SK-N-SH (cell line): ENCODE measurements around the gene TAS2R41. TPM values are rescaled to one million over a fixed set of nuclear protein-coding genes. Genes with fewer than 3 reads are reported as not detected.

Source experiments
- CTCF ChIA-PET: fragments of 300-600, 350-600 bp; formaldehyde crosslinking; extraction: SDS; loops from one replicate; lab custom pipeline; 2021; lab: Yijun Ruan, JAX
- POLR2A ChIA-PET: fragments of 350-600 bp; sonication (Branson Sonifier 250); formaldehyde crosslinking; extraction: SDS; loops from one replicate; lab custom pipeline; 2020; ENCODE audit warnings: antibody characterized with exemption, inconsistent platforms; lab: Yijun Ruan, JAX
- DNase-seq: peaks from one replicate; pipeline ENCODE4 v3.0.0; 2012
- H2AFZ ChIP-seq: fragments of 200-600 bp; sonication (generic); 2 replicates; pipeline ENCODE4 v1.8.1; 2016; ENCODE audit warnings: antibody characterized with exemption, mild to moderate bottlenecking, low read depth
- H3F3A ChIP-seq: fragments of 200-600 bp; sonication (generic); replicated peaks from 2 replicates; pipeline ENCODE3; 2016; ENCODE audit warnings: antibody characterized with exemption, mild to moderate bottlenecking; ENCODE audit not compliant: insufficient read depth
- H3K27ac ChIP-seq, 2 experiments: fragments of 200-500 bp in 1 of 2; fragments of 200-600 bp in 1 of 2; sonication (Bioruptor generic) in 1 of 2; sonication (generic), shearing (Covaris generic) in 1 of 2; 2 replicates each; pipeline versions ENCODE4 v1.5.1 to v1.6.1; 2014 to 2016; ENCODE audit warnings: low read depth in 2 of 2, inconsistent platforms in 1 of 2, low read length in 1 of 2, mild to moderate bottlenecking in 1 of 2, mixed read lengths in 1 of 2
- H3K27me3 ChIP-seq: fragments of 200-600 bp; sonication (generic), shearing (Covaris generic); 2 replicates; pipeline ENCODE4 v1.6.1; 2016; ENCODE audit warnings: mixed run types; ENCODE audit not compliant: insufficient read depth
- H3K36me3 ChIP-seq, 2 experiments: fragments of 200-500 bp in 1 of 2; fragments of 200-600 bp in 1 of 2; sonication (Bioruptor generic) in 1 of 2; sonication (generic) in 1 of 2; replicated peaks in 1 of 2; 2 replicates each; pipeline versions ENCODE3 to v1.5.1; 2014 to 2016; ENCODE audit warnings: low read length in 1 of 2, mild to moderate bottlenecking in 1 of 2; ENCODE audit not compliant: insufficient read depth in 2 of 2, control insufficient read depth in 1 of 2
- H3K4me1 ChIP-seq, 2 experiments: fragments of 200-500 bp in 1 of 2; fragments of 200-600 bp in 1 of 2; sonication (Bioruptor generic) in 1 of 2; sonication (generic), shearing (Covaris generic) in 1 of 2; 2 replicates each; pipeline versions ENCODE4 v1.5.1 to v1.6.1; 2014 to 2016; ENCODE audit warnings: low read depth in 1 of 2, low read length in 1 of 2, mixed run types in 1 of 2; ENCODE audit not compliant: insufficient read depth in 2 of 2, control insufficient read depth in 1 of 2
- H3K4me2 ChIP-seq: fragments of 200-600 bp; sonication (generic), shearing (Covaris generic); 2 replicates; pipeline ENCODE4 v1.6.1; 2017; ENCODE audit warnings: mixed run types
- H3K4me3 ChIP-seq, 2 experiments: fragments of 200-500 bp in 1 of 2; fragments of 200-600 bp in 1 of 2; sonication (Bioruptor generic) in 1 of 2; sonication (generic), shearing (Covaris generic) in 1 of 2; 2 replicates each; pipeline versions ENCODE4 v1.5.1 to v1.8.1; 2014 to 2016; ENCODE audit warnings: low read depth in 2 of 2, inconsistent platforms in 1 of 2, low read length in 1 of 2, mild to moderate bottlenecking in 1 of 2, mixed read lengths in 1 of 2, moderate library complexity in 1 of 2
- H3K79me2 ChIP-seq: fragments of 200-600 bp; sonication (generic); 2 replicates; pipeline ENCODE4 v1.8.1; 2017; ENCODE audit warnings: mild to moderate bottlenecking; ENCODE audit not compliant: insufficient read depth
- H3K9ac ChIP-seq: fragments of 200-600 bp; sonication (generic); 2 replicates; pipeline ENCODE4 v1.6.1; 2017; ENCODE audit warnings: mixed run types
- H3K9me2 ChIP-seq: fragments of 200-600 bp; sonication (generic); 2 replicates; pipeline ENCODE4 v1.6.1; 2017; ENCODE audit warnings: mixed run types
- H3K9me3 ChIP-seq: fragments of 200-600 bp; sonication (generic); 2 replicates; pipeline ENCODE4 v1.6.1; 2017; ENCODE audit warnings: mixed run types, mild to moderate bottlenecking, moderate library complexity
- H4K20me1 ChIP-seq: fragments of 200-600 bp; sonication (generic); 2 replicates; pipeline ENCODE4 v1.6.1; 2017; ENCODE audit warnings: mild to moderate bottlenecking, mixed run types; ENCODE audit not compliant: insufficient read depth
- CHD2 ChIP-seq: fragments of 150-350 bp; IDR thresholded peaks from 2 replicates; pipeline ENCODE4 v1.6.1; 2018; ENCODE audit warnings: low read length; ENCODE audit not compliant: partially characterized antibody
- ELF1 ChIP-seq: IDR thresholded peaks from 2 replicates; pipeline ENCODE4 v1.4.0; 2012
- FOSL2 ChIP-seq: IDR thresholded peaks from 2 replicates; pipeline ENCODE4 v1.4.0; 2012; ENCODE audit warnings: low read depth, mild to moderate bottlenecking, moderate library complexity, borderline replicate concordance
- FOXJ3 ChIP-seq: sonication (generic); formaldehyde crosslinking; IDR thresholded peaks from 2 replicates; pipeline ENCODE4 v1.5.1; 2020; ENCODE audit warnings: mild to moderate bottlenecking, missing genetic modification reagents
- GABPA ChIP-seq: IDR thresholded peaks from 2 replicates; pipeline ENCODE4 v1.4.0; 2012; ENCODE audit warnings: low read depth, mild to moderate bottlenecking
- GATA2 ChIP-seq: sonication (generic); formaldehyde crosslinking; IDR thresholded peaks from 2 replicates; pipeline ENCODE4 v1.5.0; 2020; ENCODE audit warnings: mild to moderate bottlenecking, missing genetic modification reagents
- MAX ChIP-seq: IDR thresholded peaks from 2 replicates; pipeline ENCODE4 v1.4.0; 2012; ENCODE audit warnings: low read depth
- MEF2A ChIP-seq: IDR thresholded peaks from 2 replicates; pipeline ENCODE4 v1.4.0; 2012; ENCODE audit warnings: low read depth, borderline replicate concordance
- PBX3 ChIP-seq: IDR thresholded peaks from 2 replicates; pipeline ENCODE4; 2012
- RAD21 ChIP-seq: IDR thresholded peaks from 2 replicates; pipeline ENCODE4 v1.6.1; 2012; ENCODE audit warnings: mild to moderate bottlenecking, low read length
- RCOR1 ChIP-seq: fragments of 150-350 bp; IDR thresholded peaks from 2 replicates; pipeline ENCODE4 v1.6.1; 2017; ENCODE audit warnings: antibody characterized with exemption, low read length
- RXRA ChIP-seq: IDR thresholded peaks from 2 replicates; pipeline ENCODE4 v1.4.0; 2012; ENCODE audit warnings: low read depth, mild to moderate bottlenecking, borderline replicate concordance
- USF1 ChIP-seq: IDR thresholded peaks from 2 replicates; pipeline ENCODE4 v1.4.0; 2012; ENCODE audit warnings: low read depth, borderline replicate concordance
- USF2 ChIP-seq: fragments of 150-350 bp; IDR thresholded peaks from 2 replicates; pipeline ENCODE4 v1.6.1; 2017; ENCODE audit warnings: antibody characterized with exemption, low read length, low read depth, borderline replicate concordance
- WGBS: methylation state at CpG from one replicate; pipeline ENCODE4 v1.1.6; 2017; ENCODE audit warnings: low lambda C conversion rate; 5-methylcytosine and 5-hydroxymethylcytosine counted together
- polyA plus RNA-seq, 3 experiments: library from polyadenylated mRNA; depleted of rRNA; stranded (reverse); fragments of >200 nt; gene quantifications; 2 replicates each; pipeline ENCODE4 v1.2.3, GENCODE V29; 2012
- TF ChIP-seq, protein P1 (sequence below): IDR thresholded peaks from 2 replicates; pipeline ENCODE4 v1.6.1; 2012; ENCODE audit warnings: mild to moderate bottlenecking, low read depth, low read length, moderate library complexity

Gene TAS2R41
- polyA plus RNA-seq, 1 of the 3 experiments (the other 2 are of a cell fraction): not detected

DNA sequence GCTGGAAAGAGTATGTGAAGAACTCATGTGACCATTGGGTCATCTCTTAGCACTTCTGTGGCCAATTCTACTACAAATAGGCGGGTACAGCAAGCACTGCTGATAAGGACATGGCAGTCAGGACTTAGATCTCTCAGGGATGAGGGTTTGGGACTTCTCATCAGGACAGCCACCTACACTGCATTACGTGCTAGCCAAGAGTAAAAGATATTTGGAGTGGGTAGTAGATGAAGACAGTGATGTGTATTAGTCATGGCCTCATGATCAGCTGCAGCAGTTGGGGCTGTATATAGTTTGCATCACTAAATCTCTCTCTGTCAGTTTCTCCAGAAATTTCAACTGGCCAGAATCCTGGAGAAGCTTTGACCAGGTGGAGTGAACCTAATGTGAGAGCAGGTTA is 25.2 kb upstream of the TAS2R41 start:
- no peaks in the 10 kb centered on the region for H3K9me3 ChIP-seq
- H2AFZ ChIP-seq: no peak overlapping the region
- no peak overlapping the region for H3K4me3 ChIP-seq
- peaks cover 0 to 35% of the 10 kb centered on the region in 2 experiments; a peak in 3 of 4 replicates for H3K4me1 ChIP-seq
- no peak overlapping the region for H3K9ac ChIP-seq
- no peak for DNase-seq
- no peaks in the 10 kb centered on the region for H4K20me1 ChIP-seq
- CTCF ChIA-PET: no interaction called here
- H3K36me3 ChIP-seq: peaks cover 0 to 4% of the 10 kb centered on the region in 2 experiments
- no peak overlapping the region for H3K4me2 ChIP-seq
- TF ChIP-seq RCOR1 (no peak), MAX (no peak), MEF2A (no peak), FOSL2 (no peak), RAD21 (no peak), USF2 (no peak), FOXJ3 (CRISPR knock-in tag) (no peak), RXRA (no peak), GATA2 (no peak), ELF1 (no peak), CHD2 (no peak), GABPA (no peak), PBX3 (no peak), USF1 (no peak)
- TF ChIP-seq, protein P1, sequence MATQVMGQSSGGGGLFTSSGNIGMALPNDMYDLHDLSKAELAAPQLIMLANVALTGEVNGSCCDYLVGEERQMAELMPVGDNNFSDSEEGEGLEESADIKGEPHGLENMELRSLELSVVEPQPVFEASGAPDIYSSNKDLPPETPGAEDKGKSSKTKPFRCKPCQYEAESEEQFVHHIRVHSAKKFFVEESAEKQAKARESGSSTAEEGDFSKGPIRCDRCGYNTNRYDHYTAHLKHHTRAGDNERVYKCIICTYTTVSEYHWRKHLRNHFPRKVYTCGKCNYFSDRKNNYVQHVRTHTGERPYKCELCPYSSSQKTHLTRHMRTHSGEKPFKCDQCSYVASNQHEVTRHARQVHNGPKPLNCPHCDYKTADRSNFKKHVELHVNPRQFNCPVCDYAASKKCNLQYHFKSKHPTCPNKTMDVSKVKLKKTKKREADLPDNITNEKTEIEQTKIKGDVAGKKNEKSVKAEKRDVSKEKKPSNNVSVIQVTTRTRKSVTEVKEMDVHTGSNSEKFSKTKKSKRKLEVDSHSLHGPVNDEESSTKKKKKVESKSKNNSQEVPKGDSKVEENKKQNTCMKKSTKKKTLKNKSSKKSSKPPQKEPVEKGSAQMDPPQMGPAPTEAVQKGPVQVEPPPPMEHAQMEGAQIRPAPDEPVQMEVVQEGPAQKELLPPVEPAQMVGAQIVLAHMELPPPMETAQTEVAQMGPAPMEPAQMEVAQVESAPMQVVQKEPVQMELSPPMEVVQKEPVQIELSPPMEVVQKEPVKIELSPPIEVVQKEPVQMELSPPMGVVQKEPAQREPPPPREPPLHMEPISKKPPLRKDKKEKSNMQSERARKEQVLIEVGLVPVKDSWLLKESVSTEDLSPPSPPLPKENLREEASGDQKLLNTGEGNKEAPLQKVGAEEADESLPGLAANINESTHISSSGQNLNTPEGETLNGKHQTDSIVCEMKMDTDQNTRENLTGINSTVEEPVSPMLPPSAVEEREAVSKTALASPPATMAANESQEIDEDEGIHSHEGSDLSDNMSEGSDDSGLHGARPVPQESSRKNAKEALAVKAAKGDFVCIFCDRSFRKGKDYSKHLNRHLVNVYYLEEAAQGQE: no peak
- no peaks in the 10 kb centered on the region for H3K79me2 ChIP-seq
- POLR2A ChIA-PET: no interaction called here
- H3K27me3 ChIP-seq: no peaks in the 10 kb centered on the region
- H3F3A ChIP-seq: peaks cover 52% of the 10 kb centered on the region
- H3K27ac ChIP-seq: no peak overlapping the region
- H3K9me2 ChIP-seq: no peaks in the 10 kb centered on the region
- WGBS: 62% methylated on average over 2 of the region's 2 CpGs
